Esophagus mucosa (tissue), 1 donor: Measurements from ENCODE around the gene SLFN12L. TPM values are rescaled to one million over a fixed set of nuclear protein-coding genes. Genes with fewer than 3 reads are reported as not detected.
A peak's percentile ranks its signal among the peaks of the same experiment; 100 is the strongest.
"Not testable (repeated sequence)": the region's sequence is repeated elsewhere in the genome, so short reads cannot be mapped to it uniquely, and the experiment has no call there.

Experiments used
- ATAC-seq: fragments of 200-7000 bp; cut with Tn5 transposase; one replicate; pipeline ENCODE4 v1.9.1; 2020
- total RNA-seq: library from RNA; stranded (reverse); gene quantifications from one replicate; pipeline ENCODE4 v1.2.4, GENCODE V29; 2023
- donor health status: DM: yes; HTN: yes; CAD: no.

SLFN12L gene
- total RNA-seq, 1 donor from 2014 or later, result 0.40 TPM

DNA sequence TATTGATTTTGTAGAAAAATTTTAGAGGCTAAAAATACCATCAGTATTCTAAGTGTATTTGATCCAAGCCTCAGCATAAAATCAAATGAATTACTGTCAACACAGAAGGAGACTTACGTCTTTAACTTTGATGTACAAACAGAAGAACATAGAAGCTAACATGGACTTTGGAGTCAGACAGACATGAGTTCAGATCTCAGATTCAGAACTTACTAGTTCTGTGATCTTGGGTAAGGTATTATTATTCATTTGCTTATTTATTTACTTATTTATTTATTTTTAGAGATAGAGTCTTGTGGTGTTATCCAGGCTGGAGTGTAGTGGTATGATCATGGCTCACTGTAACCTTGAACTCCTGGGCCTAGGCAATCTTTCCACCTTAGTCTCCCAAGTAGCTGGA, 4.0 kb upstream of the SLFN12L start:
- no peak for ATAC-seq

DNA sequence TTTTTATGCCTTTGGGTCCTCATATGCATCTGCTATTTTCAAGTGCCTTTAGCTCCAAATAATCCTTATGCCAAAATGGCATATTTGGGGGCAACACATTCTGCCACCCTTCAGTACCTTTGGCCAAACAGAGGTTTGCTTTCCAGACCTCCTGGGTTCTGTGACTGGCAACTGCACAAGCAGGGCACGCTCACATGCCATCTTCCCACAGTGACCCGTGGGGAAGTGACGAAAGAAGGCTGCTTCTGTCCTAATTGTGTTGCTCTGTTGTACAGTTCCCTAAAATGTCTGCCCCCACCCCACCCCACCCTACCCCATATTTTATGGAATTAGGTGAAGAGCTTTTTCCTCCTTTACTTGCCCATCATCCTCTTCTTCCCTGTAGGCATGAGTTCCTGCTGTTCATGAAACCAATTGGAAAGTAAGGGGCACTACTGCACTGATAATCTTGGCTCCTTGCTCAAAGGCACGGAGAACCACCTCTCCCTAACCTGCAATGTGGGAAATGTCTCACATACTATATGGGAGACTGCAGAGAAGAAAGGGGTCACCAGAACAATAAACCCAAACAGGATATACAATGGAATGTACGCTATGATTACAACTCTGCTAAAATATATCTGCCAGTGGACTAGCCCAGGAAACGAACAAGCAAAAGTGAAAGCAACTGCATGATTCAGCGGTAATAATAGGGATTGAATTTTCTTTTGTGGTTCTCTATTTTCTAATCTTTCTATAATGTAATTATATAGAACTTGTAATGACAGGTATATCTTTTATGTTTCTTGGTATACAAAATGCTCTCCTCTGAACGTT, 3.3 kb upstream of the SLFN12L start:
- no peak for ATAC-seq

- no peak for ATAC-seq
Observed at GRCh38 chr17:35539659-35540026, 2.2 kb upstream of the SLFN12L start.

GRCh38 chr17:35536664-35537171, 760 bp downstream of the SLFN12L start:
- no peak for ATAC-seq

GRCh38 chr17:35535406-35535805, 2.1 kb downstream of the SLFN12L start:
- not testable (repeated sequence) for ATAC-seq

- no peak for ATAC-seq
Observed at GRCh38 chr17:35534576-35535093, 2.8 kb downstream of the SLFN12L start.

GRCh38 chr17:35531160-35531559, 6.3 kb downstream of the SLFN12L start:
- no peak for ATAC-seq

DNA sequence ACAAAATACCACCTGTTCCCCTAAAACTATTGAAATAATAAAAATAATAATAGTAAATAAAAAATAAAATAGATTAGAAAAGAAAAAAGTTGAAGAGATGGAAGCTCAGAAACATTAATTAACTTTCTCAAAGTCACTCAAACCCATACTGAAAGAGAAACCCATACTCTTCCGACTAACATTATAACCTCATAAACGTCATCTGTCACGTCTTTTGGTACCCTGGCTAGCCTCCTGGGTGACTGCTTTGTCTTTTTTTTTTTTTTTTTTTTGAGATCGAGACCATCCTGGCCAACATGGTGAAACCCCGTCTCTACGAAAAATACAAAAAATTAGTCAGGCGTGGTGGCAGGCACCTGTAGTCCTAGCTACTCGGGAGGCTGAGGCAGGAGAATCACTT, 7.6 kb downstream of the SLFN12L start:
- ATAC-seq, result no peak

- not testable (repeated sequence) for ATAC-seq
Observed at GRCh38 chr17:35529326-35529725, 8.2 kb downstream of the SLFN12L start.

DNA sequence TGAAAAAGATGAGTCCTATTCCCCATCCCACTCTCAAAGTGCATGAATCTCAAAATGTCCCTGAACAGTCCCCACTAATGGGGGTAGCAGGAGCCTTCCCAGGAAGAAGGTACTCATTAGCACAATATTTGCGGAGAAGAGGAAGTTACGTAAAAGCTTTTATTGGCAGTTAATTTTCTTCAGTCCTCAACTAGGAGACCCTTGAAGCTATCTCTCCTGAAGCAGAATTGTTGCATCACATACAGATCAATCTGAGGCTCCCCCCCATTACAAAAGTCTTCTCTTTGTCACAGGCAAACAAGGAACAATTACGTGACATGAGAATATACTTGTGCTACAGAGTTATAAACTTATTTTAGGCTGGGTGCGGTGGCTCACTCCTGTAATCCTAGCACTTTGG, 14.2 kb downstream of the SLFN12L start:
- ATAC-seq, result no peak

GRCh38 chr17:35521654-35522256, 15.7 kb downstream of the SLFN12L start:
- ATAC-seq, result not testable (repeated sequence)

GRCh38 chr17:35521150-35521549, 16.3 kb downstream of the SLFN12L start:
- ATAC-seq, result no peak

DNA sequence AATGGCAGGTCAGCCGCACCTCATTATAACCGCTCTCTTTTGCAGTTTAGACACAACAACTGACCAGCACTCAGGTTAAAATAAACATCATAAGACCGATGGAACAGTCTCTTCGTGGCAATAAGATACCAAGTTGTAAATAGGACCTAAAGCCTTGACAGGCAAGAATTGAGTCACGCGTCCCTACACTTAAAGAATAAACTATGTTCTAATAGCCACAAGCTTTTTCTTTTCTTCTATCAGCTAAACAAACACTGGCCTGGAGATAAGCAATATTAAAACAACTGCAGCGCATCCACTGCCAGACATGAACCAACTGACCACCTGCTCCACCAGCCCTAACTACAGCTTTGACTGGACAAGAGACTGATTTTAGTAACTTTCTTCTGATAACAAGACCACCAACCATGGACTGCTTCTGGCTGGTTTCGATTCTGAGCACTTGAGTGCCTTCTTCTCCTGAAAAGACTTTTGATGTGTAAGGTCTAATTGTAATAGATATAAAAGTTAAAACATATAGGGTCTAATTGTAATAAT, 17.5 kb downstream of the SLFN12L start:
- ATAC-seq, result no peak

- ATAC-seq, result peak; percentile 70
Observed at GRCh38 chr17:35519439-35519838, 18.0 kb downstream of the SLFN12L start.

DNA sequence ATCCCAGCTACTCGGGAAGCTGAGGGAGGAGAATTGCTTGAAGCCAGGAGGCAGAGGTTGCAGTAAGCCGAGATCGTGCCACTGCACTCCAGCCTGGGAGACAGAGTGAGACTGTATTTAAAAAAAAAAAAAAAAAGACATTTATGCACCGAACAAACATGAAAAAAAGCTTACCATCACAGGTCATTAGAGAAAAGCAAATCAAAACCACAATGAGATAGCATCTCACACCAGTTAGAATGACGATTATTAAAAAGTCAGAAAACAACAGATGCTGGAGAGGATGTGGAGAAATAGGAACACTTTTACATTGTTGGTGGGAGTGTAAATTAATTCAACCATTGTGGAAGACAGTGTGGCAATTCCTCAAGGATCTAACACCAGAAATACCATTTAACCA, 19.0 kb downstream of the SLFN12L start:
- ATAC-seq, result not testable (repeated sequence)

- ATAC-seq, result no peak
Observed at GRCh38 chr17:35515027-35515426, 22.5 kb downstream of the SLFN12L start.

DNA sequence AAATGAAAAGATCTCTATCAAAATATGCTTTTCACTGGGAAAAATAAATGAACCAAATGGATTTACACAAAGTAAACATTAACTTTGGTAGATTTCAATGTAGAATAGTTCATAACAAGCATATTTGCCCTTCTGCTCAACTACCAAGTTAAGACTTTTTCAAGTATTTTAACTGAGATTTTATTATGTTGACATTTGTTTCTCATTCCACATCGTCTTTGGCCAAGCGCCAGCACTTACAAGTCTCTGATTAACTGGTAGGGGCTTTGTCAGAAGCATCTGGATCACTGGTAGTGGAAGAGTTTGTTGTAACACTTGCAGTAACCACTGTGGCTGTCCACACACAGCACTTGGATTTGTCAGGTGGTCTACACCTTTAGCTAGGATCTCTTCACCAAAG, 22.9 kb downstream of the SLFN12L start:
- ATAC-seq, result no peak

- ATAC-seq, result no peak
Observed at GRCh38 chr17:35510052-35510451, 27.4 kb downstream of the SLFN12L start.

GRCh38 chr17:35507714-35508113, 29.8 kb downstream of the SLFN12L start:
- not testable (repeated sequence) for ATAC-seq

DNA sequence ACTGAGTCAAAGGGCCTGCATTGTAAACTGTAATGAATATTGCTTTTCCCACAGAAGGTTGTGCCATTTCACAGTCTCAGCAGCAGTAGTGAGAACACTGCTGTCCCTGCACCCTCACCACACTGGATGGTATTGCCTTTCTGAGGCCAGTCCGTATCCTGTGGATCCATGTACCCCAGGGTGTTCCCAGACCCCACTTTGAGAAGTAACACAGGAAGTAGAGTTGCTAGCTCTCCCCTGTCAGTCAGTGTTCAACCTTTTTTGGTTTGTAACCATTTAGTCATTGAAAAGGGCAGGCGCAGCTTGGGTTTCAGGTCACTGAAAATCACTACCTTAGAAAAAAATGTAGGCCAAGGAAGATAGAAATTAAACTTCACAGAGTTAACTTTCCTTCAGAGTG, 37.9 kb downstream of the SLFN12L start:
- no peak for ATAC-seq

GRCh38 chr17:35498448-35499178, 38.9 kb downstream of the SLFN12L start:
- no peak for ATAC-seq

DNA sequence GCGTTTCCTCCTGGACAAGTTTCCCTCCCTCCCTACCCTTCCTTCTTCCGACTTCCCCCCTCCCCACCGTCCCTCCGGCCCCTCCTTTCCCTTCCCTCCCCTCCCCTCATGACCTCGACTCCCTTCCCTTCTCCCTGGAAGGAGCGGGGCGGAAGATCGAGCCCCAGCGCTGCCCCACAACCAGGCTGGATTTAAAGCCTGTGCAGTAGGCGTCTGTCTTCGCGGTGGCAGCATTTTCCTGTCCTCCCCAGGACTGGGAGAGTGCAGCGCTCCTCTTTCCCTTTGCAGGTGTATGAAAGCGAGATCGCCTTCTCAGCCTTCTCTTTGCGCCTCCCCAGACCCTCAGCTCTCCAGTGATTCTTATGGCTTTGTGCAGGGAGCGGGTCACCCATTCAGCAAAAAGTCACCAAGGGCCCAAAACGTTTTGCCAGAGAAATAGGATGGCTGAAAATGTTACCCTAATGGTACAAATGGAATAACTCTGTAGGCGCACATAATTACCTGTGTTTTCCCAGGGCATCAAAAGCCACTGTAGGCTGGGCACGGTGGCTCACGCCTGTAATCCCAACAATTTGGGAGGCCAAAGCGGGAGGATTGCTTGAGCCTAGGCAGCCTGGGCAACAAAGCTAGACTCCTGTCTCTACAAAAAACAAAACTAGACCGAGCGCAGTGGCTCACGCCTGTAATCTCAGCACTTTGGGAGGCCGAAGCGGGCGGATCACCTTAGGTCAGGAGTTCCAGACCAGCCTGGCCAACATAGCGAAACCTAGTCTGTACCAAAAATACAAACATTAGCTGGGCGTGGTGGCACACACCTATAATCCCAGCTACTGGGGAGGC, 40.8 kb downstream of the SLFN12L start:
- no peak for ATAC-seq
